H1 (cell line): ENCODE results near the gene GCNT1. TPM values are rescaled to one million over a fixed set of nuclear protein-coding genes. Genes with fewer than 3 reads are reported as not detected.

Source experiments
- CTCF ChIA-PET: fragments of 300-600 bp; sonication (Branson Sonifier 250); formaldehyde crosslinking; loops from one replicate; lab custom pipeline; 2021; ENCODE audit not compliant: partially characterized antibody; lab: Charles Lee
- POLR2A ChIA-PET: fragments of 300-600 bp; sonication (Branson Sonifier 250); formaldehyde crosslinking; loops from one replicate; lab custom pipeline; 2021; ENCODE audit warnings: inconsistent platforms; ENCODE audit not compliant: partially characterized antibody; lab: Charles Lee
- DNase-seq, 2 experiments: peaks; one replicate each; pipeline versions ENCODE4 v3.0.0 to v3.0.0-alpha.2; 2010 to 2022; ENCODE audit warnings: low spot score in 2 of 2, low read depth in 1 of 2, mixed read lengths in 1 of 2
- FAIRE-seq: peaks from 2 replicates; lab custom pipeline; 2011; peaks lifted over from hg19 to GRCh38; lab: Jason Lieb, UNC
- H2AFZ ChIP-seq: 2 replicates; pipeline ENCODE4 v1.8.1; 2012; ENCODE audit warnings: low read length, inconsistent platforms
- H2AK5ac ChIP-seq: 2 replicates; pipeline ENCODE4 v1.6.1; 2013; ENCODE audit warnings: low read depth, low read length
- H2BK120ac ChIP-seq: replicated peaks from 2 replicates; pipeline ENCODE3; 2013; ENCODE audit warnings: low read depth, low read length, inconsistent platforms
- H2BK12ac ChIP-seq: 2 replicates; pipeline ENCODE4 v1.6.1; 2013; ENCODE audit warnings: low read depth, low read length
- H2BK15ac ChIP-seq: 2 replicates; pipeline ENCODE4 v1.6.1; 2013; ENCODE audit warnings: low read length
- H2BK20ac ChIP-seq: 2 replicates; pipeline ENCODE4 v1.6.1; 2013; ENCODE audit warnings: low read length
- H2BK5ac ChIP-seq: 2 replicates; pipeline ENCODE4 v1.6.1; 2013; ENCODE audit warnings: low read depth, low read length
- H3K14ac ChIP-seq: 2 replicates; pipeline ENCODE4 v1.6.1; 2013; ENCODE audit warnings: inconsistent platforms; ENCODE audit not compliant: insufficient read length
- H3K18ac ChIP-seq: 2 replicates; pipeline ENCODE4 v1.6.1; 2013; ENCODE audit warnings: low read length; ENCODE audit errors: extremely low read depth
- H3K23ac ChIP-seq: 2 replicates; pipeline ENCODE4 v1.6.1; 2013; ENCODE audit warnings: inconsistent platforms; ENCODE audit not compliant: insufficient read length
- H3K23me2 ChIP-seq: 2 replicates; pipeline ENCODE4 v1.6.1; 2013; ENCODE audit warnings: low read depth, low read length
- H3K27ac ChIP-seq: 2 replicates; pipeline ENCODE4 v1.6.1; 2011; ENCODE audit warnings: low read depth, low read length, inconsistent platforms
- H3K27me3 ChIP-seq, 4 experiments: replicated peaks in 1 of 4; 1 replicate in 1 of 4; 2 replicates in 3 of 4; pipeline versions ENCODE4 v1.6.1 to v1.8.1; 2011 to 2013; ENCODE audit warnings: low read length in 3 of 4, mild to moderate bottlenecking in 3 of 4, inconsistent platforms in 2 of 4, mixed read lengths in 2 of 4, moderate library complexity in 1 of 4; ENCODE audit not compliant: control insufficient read depth in 3 of 4, insufficient read depth in 3 of 4; ENCODE audit errors: extremely low read depth in 1 of 4
- H3K36me3 ChIP-seq, 4 experiments: 2 replicates each; pipeline versions ENCODE4 v1.6.1 to v1.8.1; 2011 to 2013; ENCODE audit warnings: mild to moderate bottlenecking in 4 of 4, low read length in 3 of 4, moderate library complexity in 2 of 4, control low read depth in 1 of 4, inconsistent platforms in 1 of 4; ENCODE audit not compliant: insufficient read depth in 4 of 4, control insufficient read depth in 2 of 4
- H3K4ac ChIP-seq: replicated peaks from 2 replicates; pipeline ENCODE3; 2013; ENCODE audit warnings: low read length, low read depth, mixed read lengths, inconsistent platforms; ENCODE audit not compliant: insufficient read length
- H3K4me1 ChIP-seq, 4 experiments: replicated peaks in 1 of 4; 1 replicate in 1 of 4; 2 replicates in 3 of 4; pipeline versions ENCODE4 v1.6.1 to v1.8.1; 2011 to 2013; ENCODE audit warnings: low read length in 3 of 4, inconsistent platforms in 2 of 4, mixed read lengths in 1 of 4; ENCODE audit not compliant: insufficient read depth in 4 of 4, control insufficient read depth in 3 of 4
- H3K4me2 ChIP-seq, 2 experiments: 2 replicates each; pipeline versions ENCODE4 v1.6.1 to v1.8.1; 2011 to 2013; ENCODE audit warnings: low read depth in 2 of 2, low read length in 2 of 2, control low read depth in 1 of 2, inconsistent platforms in 1 of 2, mild to moderate bottlenecking in 1 of 2; ENCODE audit not compliant: insufficient read depth in 1 of 2
- H3K4me3 ChIP-seq, 4 experiments: fragments of 200-600, 300-600 bp in 1 of 4; sonication (generic), shearing (Covaris generic), sonication (Bioruptor Twin) in 1 of 4; 2 replicates each; pipeline versions ENCODE4 v1.5.1 to v1.8.1; 2011 to 2016; ENCODE audit warnings: low read length in 4 of 4, low read depth in 3 of 4, control low read depth in 2 of 4, inconsistent platforms in 2 of 4, mild to moderate bottlenecking in 2 of 4, mixed read lengths in 1 of 4, moderate library complexity in 1 of 4; ENCODE audit not compliant: insufficient read depth in 2 of 4; ENCODE audit errors: extremely low read depth in 1 of 4
- H3K56ac ChIP-seq: replicated peaks from 2 replicates; pipeline ENCODE3; 2013; ENCODE audit warnings: low read depth, mild to moderate bottlenecking, mixed read lengths, low read length, inconsistent platforms; ENCODE audit not compliant: insufficient read length
- H3K79me1 ChIP-seq: 2 replicates; pipeline ENCODE4 v1.6.1; 2013; ENCODE audit warnings: low read depth, low read length, control low read depth
- H3K79me2 ChIP-seq, 2 experiments: 2 replicates each; pipeline versions ENCODE4 v1.6.1 to v1.8.1; 2012 to 2013; ENCODE audit warnings: low read length in 2 of 2, mild to moderate bottlenecking in 2 of 2, inconsistent platforms in 1 of 2; ENCODE audit not compliant: insufficient read depth in 2 of 2, control insufficient read depth in 1 of 2
- H3K9ac ChIP-seq, 4 experiments: replicated peaks in 1 of 4; 1 replicate in 1 of 4; 2 replicates in 3 of 4; pipeline versions ENCODE4 v1.6.1 to v1.8.1; 2011 to 2013; ENCODE audit warnings: low read depth in 3 of 4, low read length in 3 of 4, control low read depth in 2 of 4, mild to moderate bottlenecking in 2 of 4, moderate library complexity in 2 of 4, inconsistent platforms in 1 of 4; ENCODE audit errors: extremely low read depth in 1 of 4
- H3K9me3 ChIP-seq, 2 experiments: 2 replicates each; pipeline versions ENCODE4 v1.6.1 to v1.8.1; 2012 to 2013; ENCODE audit warnings: mild to moderate bottlenecking in 2 of 2, moderate library complexity in 2 of 2, control low read depth in 1 of 2, inconsistent platforms in 1 of 2, low read depth in 1 of 2, low read length in 1 of 2, mixed read lengths in 1 of 2; ENCODE audit not compliant: insufficient read depth in 2 of 2
- H4K20me1 ChIP-seq, 2 experiments: replicated peaks in 1 of 2; 2 replicates each; pipeline versions ENCODE3 to v1.8.1; 2011 to 2013; ENCODE audit warnings: inconsistent platforms in 2 of 2, low read length in 2 of 2, mild to moderate bottlenecking in 1 of 2; ENCODE audit not compliant: insufficient read depth in 2 of 2, control insufficient read depth in 1 of 2
- H4K5ac ChIP-seq: 2 replicates; pipeline ENCODE4 v1.6.1; 2013; ENCODE audit warnings: low read length, low read depth, mixed read lengths, inconsistent platforms; ENCODE audit not compliant: insufficient read length
- H4K8ac ChIP-seq: 2 replicates; pipeline ENCODE4 v1.8.0; 2013; ENCODE audit warnings: mild to moderate bottlenecking, moderate library complexity, low read length, inconsistent platforms; ENCODE audit not compliant: insufficient read depth; ENCODE audit errors: extremely low read depth
- H4K91ac ChIP-seq: replicated peaks from 2 replicates; pipeline ENCODE3; 2013; ENCODE audit warnings: low read length, mixed read lengths, inconsistent platforms; ENCODE audit not compliant: insufficient read length
- BACH1 ChIP-seq: IDR thresholded peaks from 2 replicates; pipeline ENCODE4 v1.6.1; 2012; ENCODE audit warnings: low read length, improper control_type of control experiment
- BRCA1 ChIP-seq: IDR thresholded peaks from 2 replicates; pipeline ENCODE4 v1.6.1; 2012; ENCODE audit warnings: low read depth, low read length, improper control_type of control experiment
- CREB1 ChIP-seq: IDR thresholded peaks from 2 replicates; pipeline ENCODE4 v1.6.1; 2012; ENCODE audit warnings: inconsistent platforms
- CTCF ChIP-seq, 3 experiments: IDR thresholded peaks; 1 replicate in 2 of 3; 2 replicates in 1 of 3; pipeline versions ENCODE4 v1.5.1 to v1.6.1; 2011; ENCODE audit warnings: low read length in 3 of 3, mild to moderate bottlenecking in 3 of 3, inconsistent platforms in 2 of 3, low read depth in 1 of 3, moderate library complexity in 1 of 3; ENCODE audit not compliant: insufficient read depth in 1 of 3; ENCODE audit errors: control extremely low read depth in 1 of 3
- MAFK ChIP-seq: IDR thresholded peaks from 2 replicates; pipeline ENCODE4 v1.6.1; 2012; ENCODE audit warnings: low read depth, mild to moderate bottlenecking, improper control_type of control experiment, low read length
- POLR2A ChIP-seq, 2 experiments: IDR thresholded peaks; 1 replicate in 1 of 2; 2 replicates in 1 of 2; pipeline ENCODE4 v1.6.1; 2011; ENCODE audit warnings: low read depth in 2 of 2, low read length in 2 of 2, mild to moderate bottlenecking in 2 of 2; ENCODE audit errors: control extremely low read depth in 1 of 2
- RNF2 ChIP-seq: fragments of 200-900, 300-1000 bp; sonication (generic); IDR thresholded peaks from 2 replicates; pipeline ENCODE4 v1.7.1; 2016; ENCODE audit warnings: borderline replicate concordance, low read depth, mild to moderate bottlenecking, antibody characterized with exemption, low read length; ENCODE audit not compliant: poor library complexity, severe bottlenecking; ENCODE audit errors: missing control alignments
- SIRT6 ChIP-seq: IDR thresholded peaks from one replicate; pipeline ENCODE4 v1.7.1; 2012; ENCODE audit warnings: low read length, inconsistent platforms
- SP2 ChIP-seq: IDR thresholded peaks from 2 replicates; pipeline ENCODE4 v1.6.1; 2012; ENCODE audit warnings: mild to moderate bottlenecking, low read length, inconsistent platforms
- TAF7 ChIP-seq: optimal IDR thresholded peaks from 2 replicates; pipeline ENCODE3; 2011; ENCODE audit warnings: low read depth, mild to moderate bottlenecking, inconsistent platforms, low read length, moderate library complexity, borderline replicate concordance
- TCF12 ChIP-seq: IDR thresholded peaks from 2 replicates; pipeline ENCODE4 v1.6.1; 2011; ENCODE audit warnings: low read depth, mild to moderate bottlenecking, low read length
- TEAD4 ChIP-seq: IDR thresholded peaks from 2 replicates; pipeline ENCODE4 v1.6.1; 2012; ENCODE audit warnings: low read depth, low read length, inconsistent platforms, mixed read lengths
- WGBS, 2 experiments: shearing (Covaris generic) in 1 of 2; methylation state at CpG; one replicate each; pipeline versions ENCODE4 v1.1.6 to v1.1.7; 2013 to 2015; ENCODE audit warnings: low lambda C conversion rate in 2 of 2, mixed read lengths in 2 of 2, inconsistent platforms in 1 of 2, low coverage in 1 of 2, missing lambda C conversion rate in 1 of 2; ENCODE audit not compliant: insufficient replicate concordance in 2 of 2, insufficient coverage in 1 of 2, insufficient read length in 1 of 2; ENCODE audit errors: extremely low coverage in 1 of 2, missing lambda C conversion rate in 1 of 2; 5-methylcytosine and 5-hydroxymethylcytosine counted together
- polyA plus RNA-seq, 7 experiments: library from polyadenylated mRNA; depleted of rRNA in 3 of 7; stranded (reverse) in 5 of 7; unstranded in 2 of 7; fragments of >200 nt in 5 of 7; fragments of 200-250 nt in 2 of 7; gene quantifications; 1 replicate in 5 of 7; 2 replicates in 1 of 7; 4 replicates in 1 of 7; pipeline versions ENCODE4 v1.2.1 to v1.2.3, GENCODE V29; 2011 to 2013; ENCODE audit warnings: missing spikeins in 2 of 7, mixed read lengths in 2 of 7
- total RNA-seq: library from RNA; stranded (reverse); fragmentation: NEBNext Ultra II Directional; extraction: Animal tissue kit (Norgen Biotek cat#: 25700); gene quantifications from 2 replicates; pipeline ENCODE4 v1.2.1, GENCODE V29; 2021

GCNT1 gene
- total and polyA plus RNA-seq, 2 of the 8 experiments (the other 6 are each of a cell fraction or from before 2014, with no cell fraction given): 13.0 to 16.5 TPM

GRCh38 chr9:76526026-76526425 lies 67.0 kb downstream of the GCNT1 start:
- Histone ChIP-seq H3K14ac (no peak overlapping the region), H2BK120ac (no peak overlapping the region), H2BK20ac (no peak overlapping the region), H3K56ac (no peak overlapping the region), H4K5ac (no peak overlapping the region), H4K8ac (no peak overlapping the region), H3K4me2 (no peak overlapping the region), H2BK15ac (no peak overlapping the region), H2BK12ac (no peak overlapping the region), H3K23me2 (no peaks in the 10 kb centered on the region), H3K23ac (no peak overlapping the region), H3K18ac (no peak overlapping the region), H3K9me3 (peaks cover 4 to 5% of the 10 kb centered on the region in 2 experiments; a peak in 1 of 4 replicates), H4K20me1 (no peaks in the 10 kb centered on the region), H2AFZ (peak overlapping the region; percentile 77; the same call in 1 of the 2 replicates), H3K36me3 (peaks cover 0 to 3% (median 0%) of the 10 kb centered on the region in 4 experiments; a peak in 1 of 8 replicates), H3K4ac (no peak overlapping the region), H3K4me1 (no peaks in the 10 kb centered on the region), H2AK5ac (no peak overlapping the region), H4K91ac (no peak overlapping the region), H3K27me3 (no peaks in the 10 kb centered on the region), H3K9ac (no peak overlapping the region), H3K79me2 (no peaks in the 10 kb centered on the region), H3K27ac (no peak overlapping the region), H3K4me3 (no peak overlapping the region), H3K79me1 (no peaks in the 10 kb centered on the region), H2BK5ac (no peak overlapping the region)
- ChIA-PET CTCF (no interaction called here), POLR2A (no interaction called here)
- DNase-seq (no peak), FAIRE-seq (no peak)
- WGBS, 2 experiments: 100% methylated on average over 1 of the region's 1 CpG; no CpG with 5 or more reads in 1 of the 2 experiments
- TF ChIP-seq CREB1 (no peak), BACH1 (no peak), BRCA1 (no peak), TAF7 (no peak), CTCF (IDR thresholded peaks at IDR 0.05; ENCODE audit: control extremely low read depth in 1 of 3, insufficient read depth in 1 of 3, low read depth in 1 of 3, low read length in 3 of 3) (no peak), SIRT6 (no peak), MAFK (no peak), TEAD4 (no peak), SP2 (no peak), RNF2 (no peak), TCF12 (no peak), POLR2A (IDR thresholded peaks at IDR 0.05; ENCODE audit: control extremely low read depth in 1 of 2, low read depth in 2 of 2, low read length in 2 of 2) (no peak)
